HG02885 (cell line): ENCODE measurements around the gene NF1.
"Not testable (repeated sequence)": the region's sequence is repeated elsewhere in the genome, so short reads cannot be mapped to it uniquely, and the experiment has no call there.

Experiments
- ATAC-seq: cut with Tn5 transposase; IDR thresholded peaks from one replicate; pipeline ENCODE4 v1.9.1; 2021; ENCODE audit warnings: mild to moderate bottlenecking; ENCODE audit not compliant: unreplicated experiment, poor library complexity

The NF1 gene, protein sequence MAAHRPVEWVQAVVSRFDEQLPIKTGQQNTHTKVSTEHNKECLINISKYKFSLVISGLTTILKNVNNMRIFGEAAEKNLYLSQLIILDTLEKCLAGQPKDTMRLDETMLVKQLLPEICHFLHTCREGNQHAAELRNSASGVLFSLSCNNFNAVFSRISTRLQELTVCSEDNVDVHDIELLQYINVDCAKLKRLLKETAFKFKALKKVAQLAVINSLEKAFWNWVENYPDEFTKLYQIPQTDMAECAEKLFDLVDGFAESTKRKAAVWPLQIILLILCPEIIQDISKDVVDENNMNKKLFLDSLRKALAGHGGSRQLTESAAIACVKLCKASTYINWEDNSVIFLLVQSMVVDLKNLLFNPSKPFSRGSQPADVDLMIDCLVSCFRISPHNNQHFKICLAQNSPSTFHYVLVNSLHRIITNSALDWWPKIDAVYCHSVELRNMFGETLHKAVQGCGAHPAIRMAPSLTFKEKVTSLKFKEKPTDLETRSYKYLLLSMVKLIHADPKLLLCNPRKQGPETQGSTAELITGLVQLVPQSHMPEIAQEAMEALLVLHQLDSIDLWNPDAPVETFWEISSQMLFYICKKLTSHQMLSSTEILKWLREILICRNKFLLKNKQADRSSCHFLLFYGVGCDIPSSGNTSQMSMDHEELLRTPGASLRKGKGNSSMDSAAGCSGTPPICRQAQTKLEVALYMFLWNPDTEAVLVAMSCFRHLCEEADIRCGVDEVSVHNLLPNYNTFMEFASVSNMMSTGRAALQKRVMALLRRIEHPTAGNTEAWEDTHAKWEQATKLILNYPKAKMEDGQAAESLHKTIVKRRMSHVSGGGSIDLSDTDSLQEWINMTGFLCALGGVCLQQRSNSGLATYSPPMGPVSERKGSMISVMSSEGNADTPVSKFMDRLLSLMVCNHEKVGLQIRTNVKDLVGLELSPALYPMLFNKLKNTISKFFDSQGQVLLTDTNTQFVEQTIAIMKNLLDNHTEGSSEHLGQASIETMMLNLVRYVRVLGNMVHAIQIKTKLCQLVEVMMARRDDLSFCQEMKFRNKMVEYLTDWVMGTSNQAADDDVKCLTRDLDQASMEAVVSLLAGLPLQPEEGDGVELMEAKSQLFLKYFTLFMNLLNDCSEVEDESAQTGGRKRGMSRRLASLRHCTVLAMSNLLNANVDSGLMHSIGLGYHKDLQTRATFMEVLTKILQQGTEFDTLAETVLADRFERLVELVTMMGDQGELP (N-terminal part only)

GRCh38 chr17:31094600-31095235 lies at the start of gene NF1:
Gene NF1, plus strand, starts transcription at chr17:31094977. Its CDS starts 333 bp downstream, at chr17:31095310.
- ATAC-seq = peak; percentile 86

GRCh38 chr17:31046856-31047425 lies 47.8 kb upstream of the NF1 start:
- not testable (repeated sequence) for ATAC-seq

- no peak for ATAC-seq
Observed at GRCh38 chr17:31048142-31048541, 46.6 kb upstream of the NF1 start.

GRCh38 chr17:31048780-31049179 lies 46.0 kb upstream of the NF1 start:
- no peak for ATAC-seq

DNA sequence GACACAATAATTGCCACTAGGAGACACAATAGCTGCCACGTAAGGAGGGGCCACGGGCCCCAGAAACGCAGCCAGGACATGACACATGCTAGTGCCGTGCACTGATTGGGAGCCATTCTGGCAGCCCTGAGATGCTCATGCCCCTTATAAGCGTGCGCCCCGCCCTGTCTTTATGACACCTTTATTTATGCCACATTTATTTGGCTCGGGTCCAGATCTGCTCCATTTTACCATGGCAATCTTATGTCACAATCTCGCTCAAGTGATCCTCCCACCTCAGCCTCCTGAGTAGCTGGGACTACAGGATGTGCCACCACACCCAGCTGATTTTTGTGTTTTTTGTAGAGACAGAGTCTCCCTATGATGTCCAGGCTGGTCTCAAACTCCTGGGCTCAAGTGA lies 43.8 kb upstream of the NF1 start:
- ATAC-seq = no peak

GRCh38 chr17:31051506-31051905 lies 43.3 kb upstream of the NF1 start:
- no peak for ATAC-seq

DNA sequence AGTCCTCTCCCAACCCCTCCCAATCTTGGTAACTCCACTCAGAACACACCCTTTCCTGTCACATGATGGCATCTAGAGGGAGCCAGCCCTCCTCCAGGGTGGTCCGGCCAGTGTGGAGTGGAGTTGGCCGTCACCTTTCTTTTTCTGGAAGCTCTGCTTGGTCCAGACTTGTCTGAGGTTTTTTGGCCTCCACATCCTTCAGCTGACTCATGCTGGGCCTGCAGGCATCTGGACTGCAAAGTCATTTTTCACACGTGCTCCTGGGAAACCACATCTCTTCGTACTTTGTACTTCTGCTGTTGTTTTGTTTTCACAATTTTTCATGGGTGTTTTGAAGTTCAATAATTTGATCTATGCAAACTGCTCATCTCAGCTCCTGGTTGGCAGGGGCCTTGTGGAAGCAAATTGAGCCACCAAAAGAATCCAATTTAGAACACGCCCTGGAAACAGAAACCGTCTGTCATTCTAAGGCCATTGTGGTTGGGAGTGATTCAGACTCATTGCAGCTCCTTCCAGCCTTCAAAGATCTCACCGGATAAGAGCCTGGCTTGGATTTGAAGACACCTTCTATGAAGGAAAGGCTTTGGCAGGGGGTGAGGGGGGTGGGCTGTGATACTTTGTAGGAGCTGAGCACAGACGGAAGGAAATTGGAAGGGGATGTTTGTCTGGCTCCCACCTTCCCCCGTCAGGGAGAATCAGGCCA lies 42.4 kb upstream of the NF1 start:
- no peak for ATAC-seq

GRCh38 chr17:31053071-31053470 lies 41.7 kb upstream of the NF1 start:
- no peak for ATAC-seq

- no peak for ATAC-seq
Observed at GRCh38 chr17:31054761-31055160, 40.0 kb upstream of the NF1 start.

- ATAC-seq = no peak
Observed at GRCh38 chr17:31058976-31059375, 35.8 kb upstream of the NF1 start.

DNA sequence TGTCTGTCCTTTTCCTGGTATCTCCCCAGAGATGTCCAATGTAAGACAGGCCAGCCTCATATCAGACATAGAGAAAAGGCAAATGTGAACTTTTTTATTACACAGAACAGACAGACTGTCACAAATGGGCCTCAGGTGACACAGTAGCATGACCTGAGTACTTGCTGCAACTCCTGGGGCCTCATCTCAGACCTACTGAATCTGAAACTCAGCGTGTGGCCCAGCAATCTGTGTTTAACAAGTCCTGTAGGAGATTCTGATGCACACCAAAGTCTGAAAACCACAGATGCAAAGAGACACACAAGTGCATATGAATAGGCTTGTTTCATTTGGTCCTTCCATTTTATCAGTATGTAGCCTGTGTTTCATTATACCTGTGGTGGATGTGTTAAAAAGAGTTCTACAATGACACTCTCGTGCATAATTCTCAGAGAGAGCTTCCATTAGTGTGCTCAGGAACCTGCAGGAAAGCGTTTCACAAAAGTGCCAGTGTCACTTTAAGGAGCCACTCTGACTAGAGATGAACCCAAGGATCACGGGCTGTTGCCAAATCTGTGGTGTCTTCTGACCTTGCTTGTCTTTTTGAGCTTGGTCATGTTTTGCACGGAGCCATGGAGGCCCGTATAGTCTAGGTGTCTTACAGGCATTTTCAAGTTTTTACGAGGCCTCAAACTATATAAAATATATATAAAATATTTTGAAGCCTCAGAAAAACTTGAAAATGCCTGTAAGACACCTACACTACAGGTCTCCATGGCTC lies 33.8 kb upstream of the NF1 start:
- no peak for ATAC-seq

- no peak for ATAC-seq
Observed at GRCh38 chr17:31061678-31062077, 33.1 kb upstream of the NF1 start.

DNA sequence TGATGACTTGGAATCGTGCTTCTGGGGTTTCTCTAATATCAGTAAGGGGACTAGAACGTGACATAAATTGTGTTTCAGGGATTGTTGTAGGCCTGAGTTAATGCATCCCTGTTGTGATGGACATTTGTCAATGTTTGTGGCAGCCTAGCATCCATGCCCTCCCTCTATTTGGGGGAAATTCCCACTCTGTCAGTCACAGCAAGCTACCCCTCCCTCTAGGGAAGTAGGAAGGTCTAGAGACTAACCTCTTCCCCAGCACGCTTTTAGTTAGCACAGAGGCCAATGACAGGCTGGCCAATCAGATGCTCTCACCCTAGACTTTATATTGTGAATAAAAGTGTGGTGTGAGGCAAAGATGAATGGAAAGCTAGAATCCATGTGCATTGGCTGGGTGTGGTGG lies 32.4 kb upstream of the NF1 start:
- no peak for ATAC-seq

DNA sequence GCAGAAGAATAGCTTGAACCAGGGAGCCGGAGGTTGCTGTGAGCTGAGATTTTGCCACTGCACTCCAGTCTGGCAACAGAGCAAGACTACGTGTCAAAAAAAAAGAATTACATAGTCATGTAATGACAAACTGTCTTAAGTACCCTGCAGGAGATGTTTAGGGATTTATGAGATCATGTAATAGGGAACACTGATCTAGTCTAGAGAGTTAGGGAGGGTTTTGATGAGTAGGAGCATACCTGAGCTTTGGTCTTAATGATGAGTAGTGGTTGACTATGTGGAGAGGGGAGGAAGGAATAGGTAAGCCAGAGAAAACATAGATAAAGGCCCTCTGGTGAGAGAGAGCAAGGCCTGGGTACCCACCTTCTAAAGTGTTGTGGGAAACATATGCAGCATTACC lies 30.1 kb upstream of the NF1 start:
- ATAC-seq = no peak

DNA sequence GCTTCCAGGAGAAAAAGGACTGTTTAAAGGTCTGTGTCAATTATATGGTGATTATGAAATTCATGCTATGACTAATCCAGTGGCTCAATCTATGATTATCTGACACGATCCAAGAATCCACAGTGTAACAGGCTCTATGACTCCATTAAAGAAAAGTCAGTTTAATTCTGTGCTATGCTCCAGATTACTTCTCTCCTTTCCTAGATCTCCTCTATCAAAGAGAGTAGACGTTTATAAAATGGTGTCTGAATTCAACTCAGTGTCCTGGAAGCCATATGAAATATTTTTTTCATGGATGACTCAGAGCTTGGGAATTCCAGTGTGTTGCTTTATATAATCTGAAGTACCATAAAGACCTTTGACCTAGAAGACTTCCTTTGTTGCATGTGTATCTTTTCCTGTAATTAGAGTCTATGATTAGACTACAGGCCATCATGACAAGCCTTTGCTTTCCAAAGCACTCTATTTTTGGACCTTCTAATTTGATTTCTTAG lies 27.0 kb upstream of the NF1 start:
- ATAC-seq = no peak

DNA sequence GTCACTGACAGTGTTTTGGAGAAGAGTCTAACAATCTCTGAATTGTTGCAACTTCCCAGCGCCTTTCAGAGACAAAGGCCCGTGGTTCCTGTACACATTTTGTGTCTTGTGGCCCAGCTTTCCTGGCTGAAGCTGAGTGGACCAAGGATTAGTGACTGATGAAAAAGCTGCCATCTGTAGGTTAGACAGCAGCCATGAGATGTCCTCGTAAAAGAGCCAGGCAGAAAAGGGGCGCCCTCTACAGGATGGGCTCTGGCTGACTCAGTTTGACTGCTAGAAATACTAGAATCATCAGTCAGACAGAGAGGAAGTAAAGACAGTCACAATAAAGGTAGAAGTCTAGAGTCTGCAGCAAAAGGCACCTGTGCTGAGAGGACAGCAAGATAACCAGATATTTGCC lies 26.5 kb upstream of the NF1 start:
- ATAC-seq = no peak

GRCh38 chr17:31072186-31072585 lies 22.6 kb upstream of the NF1 start:
- ATAC-seq = no peak

GRCh38 chr17:31073411-31073810 lies 21.4 kb upstream of the NF1 start:
- ATAC-seq = no peak
